Psoas muscle (tissue), 8 donors: ENCODE measurements around the gene ELMO1. TPM values are rescaled to one million over a fixed set of nuclear protein-coding genes. Genes with fewer than 3 reads are reported as not detected.

Source experiments
- ATAC-seq, 4 donors: fragments of 200-7000 bp; cut with Tn5 transposase; one replicate each; pipeline ENCODE4 v1.9.1; 2020; ENCODE audit warnings: moderate library complexity in 3 of 4, mild to moderate bottlenecking in 2 of 4
- DNase-seq, 2 donors: peaks; one replicate each; pipeline ENCODE4 v3.0.0-alpha.2; 2020
- H3K27ac ChIP-seq: fragments of 200-600 bp; one replicate; pipeline ENCODE4 v1.8.0; 2022
- H3K27me3 ChIP-seq, 3 donors: fragments of 200-600 bp in 1 of 3; one replicate each; pipeline versions ENCODE4 v1.6.1 to v1.8.0; 2013 to 2022; ENCODE audit warnings: low read length in 2 of 3, mild to moderate bottlenecking in 2 of 3, moderate library complexity in 1 of 3; ENCODE audit not compliant: insufficient read depth in 3 of 3
- H3K36me3 ChIP-seq, 2 donors: fragments of 200-600 bp in 1 of 2; one replicate each; pipeline versions ENCODE4 v1.6.1 to v1.8.0; 2013 to 2022; ENCODE audit warnings: low read depth in 1 of 2, mild to moderate bottlenecking in 1 of 2, moderate library complexity in 1 of 2; ENCODE audit not compliant: insufficient read depth in 1 of 2
- H3K4me1 ChIP-seq: fragments of 200-600 bp; one replicate; pipeline ENCODE4 v1.8.0; 2022
- H3K4me3 ChIP-seq: fragments of 200-600 bp; one replicate; pipeline ENCODE4 v1.8.0; 2022; ENCODE audit warnings: mild to moderate bottlenecking
- H3K9me3 ChIP-seq: fragments of 200-600 bp; one replicate; pipeline ENCODE4 v1.8.0; 2022
- WGBS, 3 donors: extraction: QIAGEN DNeasy Blood & Tissue Kit; methylation state at CpG; one replicate each; pipeline versions ENCODE4 v1.1.6 to v1.1.7; 2013; 5-methylcytosine and 5-hydroxymethylcytosine counted together
- intact Hi-C, 2 donors: fragments of 100-400 bp; cut with DNase I; formaldehyde crosslinking; loops; one replicate each; pipeline versions ENCODE4 v1.11.0 to v1.14.2; 2022
- polyA plus RNA-seq, 3 donors: library from polyadenylated mRNA; stranded (reverse); fragments of 200-250 nt; gene quantifications; one replicate each; pipeline ENCODE4 v1.2.3, GENCODE V29; 2013
- total RNA-seq, 4 donors: library from RNA; stranded (reverse); fragmentation: NEBNext Ultra II Directional in 2 of 4; extraction: Animal tissue kit (Norgen Biotek cat#: 25700) in 2 of 4; gene quantifications; one replicate each; pipeline versions ENCODE4 v1.2.1 to v1.2.4, GENCODE V29; 2021 to 2023
- TF ChIP-seq, protein P1 (sequence below): fragments of 200-600 bp; IDR thresholded peaks from one replicate; pipeline ENCODE4 v1.8.0; 2022; ENCODE audit warnings: antibody characterized with exemption
- donor health status: healthy with polysubstance abuse.
- donor health status: DM: no; HTN: no; CAD: no; lungs with moderate emphysema.
- donor health status: Bipolar disorder and iron deficiency.
- donor health status: healthy.
- donor health status: DM: yes; HTN: yes; CAD: no.
- donor health status: DM: no; HTN: no; CAD: no.
- donor health status: DM: no; HTN: no; CAD: no.
- donor health status: DM: yes; HTN: yes; CAD: no.

The ELMO1 gene
- total and polyA plus RNA-seq, 7 donors: 2.8 to 8.1 (median 6.9) TPM

GRCh38 chr7:36928718-36929117, 519.9 kb downstream of the ELMO1 start:
- H3K27me3 ChIP-seq: peaks cover 0 to 2% (median 0%) of the 10 kb centered on the region in 3 donors
- WGBS, 3 donors: 87 to 98% (median 91%) methylated on average over 2 of the region's 2 CpGs
- no peak for ATAC-seq
- no peak overlapping the region for H3K27ac ChIP-seq
- intact Hi-C loops: no loop called here
- no peaks in the 10 kb centered on the region for H3K9me3 ChIP-seq
- TF ChIP-seq, protein P1, sequence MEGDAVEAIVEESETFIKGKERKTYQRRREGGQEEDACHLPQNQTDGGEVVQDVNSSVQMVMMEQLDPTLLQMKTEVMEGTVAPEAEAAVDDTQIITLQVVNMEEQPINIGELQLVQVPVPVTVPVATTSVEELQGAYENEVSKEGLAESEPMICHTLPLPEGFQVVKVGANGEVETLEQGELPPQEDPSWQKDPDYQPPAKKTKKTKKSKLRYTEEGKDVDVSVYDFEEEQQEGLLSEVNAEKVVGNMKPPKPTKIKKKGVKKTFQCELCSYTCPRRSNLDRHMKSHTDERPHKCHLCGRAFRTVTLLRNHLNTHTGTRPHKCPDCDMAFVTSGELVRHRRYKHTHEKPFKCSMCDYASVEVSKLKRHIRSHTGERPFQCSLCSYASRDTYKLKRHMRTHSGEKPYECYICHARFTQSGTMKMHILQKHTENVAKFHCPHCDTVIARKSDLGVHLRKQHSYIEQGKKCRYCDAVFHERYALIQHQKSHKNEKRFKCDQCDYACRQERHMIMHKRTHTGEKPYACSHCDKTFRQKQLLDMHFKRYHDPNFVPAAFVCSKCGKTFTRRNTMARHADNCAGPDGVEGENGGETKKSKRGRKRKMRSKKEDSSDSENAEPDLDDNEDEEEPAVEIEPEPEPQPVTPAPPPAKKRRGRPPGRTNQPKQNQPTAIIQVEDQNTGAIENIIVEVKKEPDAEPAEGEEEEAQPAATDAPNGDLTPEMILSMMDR: no peak
- no peaks in the 10 kb centered on the region for H3K4me1 ChIP-seq
- no peaks in the 10 kb centered on the region for H3K36me3 ChIP-seq
- no peak overlapping the region for H3K4me3 ChIP-seq
- no peak for DNase-seq

GRCh38 chr7:36928311-36928710, 520.4 kb downstream of the ELMO1 start:
- Histone ChIP-seq H3K36me3 (no peaks in the 10 kb centered on the region), H3K4me1 (no peaks in the 10 kb centered on the region), H3K9me3 (no peaks in the 10 kb centered on the region), H3K27me3 (peaks cover 0 to 2% (median 0%) of the 10 kb centered on the region in 3 donors), H3K27ac (no peak overlapping the region), H3K4me3 (no peak overlapping the region)
- DNase-seq: no peak
- WGBS, 3 donors: 89 to 93% (median 89%) methylated on average over 5 of the region's 5 CpGs
- intact Hi-C loops: no loop called here
- ATAC-seq: no peak
- TF ChIP-seq, protein P1: no peak

DNA sequence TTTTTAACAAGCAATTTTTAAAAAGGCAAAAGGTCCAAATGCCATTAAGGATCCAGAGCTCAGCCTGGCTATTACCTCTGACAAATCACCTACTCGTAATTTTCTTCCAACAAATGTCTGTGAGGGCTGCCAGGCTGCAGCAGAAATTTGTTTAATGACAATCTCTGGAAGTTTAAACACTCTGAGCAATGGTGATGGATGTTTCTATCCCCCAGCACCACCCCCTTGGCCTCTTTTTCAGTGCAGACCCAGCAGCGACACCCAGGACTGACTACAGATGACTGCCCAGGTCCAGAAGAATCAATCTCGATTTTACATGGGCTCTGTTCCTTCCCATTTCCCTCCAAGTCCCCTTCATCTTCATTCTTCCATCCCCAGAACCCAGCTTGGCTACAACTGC, 523.0 kb downstream of the ELMO1 start:
- intact Hi-C loops: no loop called here
- H3K27ac ChIP-seq: no peak overlapping the region
- WGBS, 3 donors: 81 to 85% (median 84%) methylated on average over 3 of the region's 3 CpGs
- H3K9me3 ChIP-seq: no peaks in the 10 kb centered on the region
- TF ChIP-seq, protein P1: no peak
- ATAC-seq (no peak), DNase-seq (no peak)
- H3K4me3 ChIP-seq: no peak overlapping the region
- no peaks in the 10 kb centered on the region for H3K27me3 ChIP-seq
- H3K36me3 ChIP-seq: no peaks in the 10 kb centered on the region
- H3K4me1 ChIP-seq: no peaks in the 10 kb centered on the region

- TF ChIP-seq, protein P1: no peak
- Histone ChIP-seq H3K27me3 (no peaks in the 10 kb centered on the region), H3K27ac (no peak overlapping the region), H3K4me1 (no peaks in the 10 kb centered on the region), H3K36me3 (no peaks in the 10 kb centered on the region), H3K9me3 (no peaks in the 10 kb centered on the region), H3K4me3 (no peak overlapping the region)
- DNase-seq (no peak), ATAC-seq (no peak)
- intact Hi-C loops: no loop called here
- 89 to 93% (median 93%) methylated on average over 5 of the region's 5 CpGs for WGBS, 3 donors
These were observed 523.5 kb downstream of the ELMO1 start for GRCh38 chr7:36925207-36925606.

- no peak for ATAC-seq
- H3K4me1 ChIP-seq: no peaks in the 10 kb centered on the region
- no peaks in the 10 kb centered on the region for H3K9me3 ChIP-seq
- no peak for DNase-seq
- no peaks in the 10 kb centered on the region for H3K27me3 ChIP-seq
- intact Hi-C loops: no loop called here
- H3K4me3 ChIP-seq: no peak overlapping the region
- TF ChIP-seq, protein P1: no peak
- no peaks in the 10 kb centered on the region for H3K36me3 ChIP-seq
- 66 to 78% (median 68%) methylated on average over 3 of the region's 3 CpGs for WGBS, 3 donors
- H3K27ac ChIP-seq: no peak overlapping the region
These were observed 524.7 kb downstream of the ELMO1 start for GRCh38 chr7:36923943-36924436.
